MM.1S (cell line): ENCODE results near the gene VEZT.

Source experiments
- DNase-seq: peaks from one replicate; pipeline ENCODE4 v3.0.0-alpha.2; 2015
- H2AFZ ChIP-seq: fragments of 300-600 bp; sonication (generic); 2 replicates; pipeline ENCODE4 v1.6.0; 2016; ENCODE audit warnings: antibody characterized with exemption, low read length
- H3F3A ChIP-seq: fragments of 300-600 bp; sonication (generic); 2 replicates; pipeline ENCODE4 v1.6.1; 2016; ENCODE audit warnings: mild to moderate bottlenecking, antibody characterized with exemption, low read length, moderate library complexity, mixed read lengths; ENCODE audit not compliant: insufficient read depth
- H3K27ac ChIP-seq: fragments of 300-600 bp; sonication (generic); 2 replicates; pipeline ENCODE4 v1.5.1; 2016; ENCODE audit warnings: mild to moderate bottlenecking, low read length
- H3K27me3 ChIP-seq: fragments of 300-600 bp; sonication (generic); replicated peaks from 2 replicates; pipeline ENCODE4 v1.6.0; 2016; ENCODE audit warnings: low read length; ENCODE audit not compliant: insufficient read depth
- H3K36me3 ChIP-seq: fragments of 300-600 bp; sonication (generic); replicated peaks from 2 replicates; pipeline ENCODE4 v1.6.1; 2016; ENCODE audit warnings: mild to moderate bottlenecking, low read length, mixed read lengths; ENCODE audit not compliant: insufficient read depth
- H3K4me1 ChIP-seq: fragments of 300-600 bp; sonication (generic); 2 replicates; pipeline ENCODE4 v1.6.1; 2016; ENCODE audit warnings: low read length, mixed read lengths
- H3K4me2 ChIP-seq: fragments of 300-600 bp; sonication (generic); 2 replicates; pipeline ENCODE4 v1.6.0; 2016; ENCODE audit warnings: low read depth, low read length
- H3K4me3 ChIP-seq: fragments of 300-600 bp; sonication (generic); 2 replicates; pipeline ENCODE4 v1.5.1; 2016; ENCODE audit warnings: low read length, mixed read lengths
- H3K79me2 ChIP-seq: fragments of 300-600 bp; sonication (generic); 2 replicates; pipeline ENCODE4 v1.6.1; 2016; ENCODE audit warnings: mixed run types, low read length, mixed read lengths
- H3K9ac ChIP-seq: fragments of 300-600 bp; sonication (generic); 2 replicates; pipeline ENCODE4 v1.6.1; 2016; ENCODE audit warnings: low read length, mixed read lengths
- H3K9me2 ChIP-seq: fragments of 300-600 bp; sonication (generic); replicated peaks from 2 replicates; pipeline ENCODE4 v1.6.1; 2016; ENCODE audit warnings: mild to moderate bottlenecking, low read length, mixed read lengths; ENCODE audit not compliant: insufficient read depth
- H3K9me3 ChIP-seq: fragments of 300-600 bp; sonication (generic); replicated peaks from 2 replicates; pipeline ENCODE4 v1.6.1; 2016; ENCODE audit warnings: mild to moderate bottlenecking, low read length, mixed read lengths; ENCODE audit not compliant: insufficient read depth
- H4K20me1 ChIP-seq: fragments of 300-600 bp; sonication (generic); 2 replicates; pipeline ENCODE4 v1.6.1; 2016; ENCODE audit warnings: mild to moderate bottlenecking, low read length, moderate library complexity, mixed read lengths; ENCODE audit not compliant: insufficient read depth
- EZH2 ChIP-seq: fragments of 300-600 bp; sonication (generic); optimal IDR thresholded peaks from 2 replicates; pipeline ENCODE3; 2017; ENCODE audit warnings: low read depth, mild to moderate bottlenecking, antibody characterized with exemption, low read length, mixed read lengths
- EZH2phosphoT487 ChIP-seq: fragments of 300-600 bp; sonication (generic); IDR thresholded peaks from 2 replicates; pipeline ENCODE4 v1.6.1; 2018; ENCODE audit warnings: antibody characterized with exemption, low read length
- TF ChIP-seq, protein P1 (sequence below): fragments of 300-600 bp; sonication (generic); IDR thresholded peaks from 2 replicates; pipeline ENCODE4 v1.5.1; 2016; ENCODE audit warnings: antibody characterized with exemption, low read length, mixed read lengths

The VEZT gene

DNA sequence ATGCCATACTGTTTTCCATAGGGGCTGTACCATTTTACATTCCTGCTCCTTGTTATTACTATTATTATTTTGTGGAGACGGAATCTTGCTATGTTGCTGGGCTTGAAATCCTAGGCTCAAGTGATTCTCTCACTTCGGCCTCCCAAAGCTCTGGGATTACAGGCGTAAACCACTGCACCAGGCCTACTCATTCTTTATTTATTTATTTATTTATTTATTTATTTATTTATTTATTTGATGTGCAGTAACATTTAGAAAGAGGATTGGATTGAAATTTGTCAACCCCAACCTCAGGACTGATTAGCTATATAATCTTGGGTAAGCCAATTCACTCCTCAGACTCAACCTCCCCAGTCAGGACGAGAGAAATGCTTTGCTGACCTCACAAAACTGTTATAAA lies 107.9 kb downstream of the VEZT start:
- Histone ChIP-seq H2AFZ (no peak overlapping the region), H3K4me3 (no peak overlapping the region), H3F3A (no peaks in the 10 kb centered on the region), H3K9ac (no peak overlapping the region), H4K20me1 (no peaks in the 10 kb centered on the region), H3K9me3 (no peaks in the 10 kb centered on the region), H3K9me2 (no peaks in the 10 kb centered on the region), H3K27me3 (no peaks in the 10 kb centered on the region), H3K36me3 (no peaks in the 10 kb centered on the region), H3K4me1 (no peaks in the 10 kb centered on the region), H3K79me2 (no peaks in the 10 kb centered on the region), H3K4me2 (no peak overlapping the region), H3K27ac (no peak overlapping the region)
- no peak for TF ChIP-seq EZH2phosphoT487
- TF ChIP-seq EZH2 = no peak
- TF ChIP-seq, protein P1, sequence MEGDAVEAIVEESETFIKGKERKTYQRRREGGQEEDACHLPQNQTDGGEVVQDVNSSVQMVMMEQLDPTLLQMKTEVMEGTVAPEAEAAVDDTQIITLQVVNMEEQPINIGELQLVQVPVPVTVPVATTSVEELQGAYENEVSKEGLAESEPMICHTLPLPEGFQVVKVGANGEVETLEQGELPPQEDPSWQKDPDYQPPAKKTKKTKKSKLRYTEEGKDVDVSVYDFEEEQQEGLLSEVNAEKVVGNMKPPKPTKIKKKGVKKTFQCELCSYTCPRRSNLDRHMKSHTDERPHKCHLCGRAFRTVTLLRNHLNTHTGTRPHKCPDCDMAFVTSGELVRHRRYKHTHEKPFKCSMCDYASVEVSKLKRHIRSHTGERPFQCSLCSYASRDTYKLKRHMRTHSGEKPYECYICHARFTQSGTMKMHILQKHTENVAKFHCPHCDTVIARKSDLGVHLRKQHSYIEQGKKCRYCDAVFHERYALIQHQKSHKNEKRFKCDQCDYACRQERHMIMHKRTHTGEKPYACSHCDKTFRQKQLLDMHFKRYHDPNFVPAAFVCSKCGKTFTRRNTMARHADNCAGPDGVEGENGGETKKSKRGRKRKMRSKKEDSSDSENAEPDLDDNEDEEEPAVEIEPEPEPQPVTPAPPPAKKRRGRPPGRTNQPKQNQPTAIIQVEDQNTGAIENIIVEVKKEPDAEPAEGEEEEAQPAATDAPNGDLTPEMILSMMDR = no peak
- DNase-seq = no peak

DNA sequence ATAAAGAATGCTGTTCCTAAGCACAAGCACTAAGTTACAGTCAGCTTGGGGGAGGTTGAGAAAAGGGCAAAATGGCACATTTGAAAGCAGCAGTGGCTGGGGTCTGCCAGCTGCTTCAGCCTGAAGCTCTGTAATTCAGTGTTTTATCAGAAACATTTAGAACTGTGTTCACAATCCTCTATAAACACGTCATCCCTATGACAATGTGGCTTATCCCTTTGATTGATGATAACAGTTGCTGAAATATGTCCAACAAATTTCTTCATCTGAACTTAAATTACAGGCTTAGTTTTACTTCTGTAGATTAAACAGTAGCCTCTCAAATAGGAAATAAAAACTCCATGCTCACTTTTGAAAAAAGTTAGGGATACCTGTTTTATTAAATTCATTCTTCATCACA lies 108.8 kb downstream of the VEZT start:
- TF ChIP-seq, protein P1 = no peak
- TF ChIP-seq EZH2phosphoT487 (no peak), EZH2 (no peak)

DNA sequence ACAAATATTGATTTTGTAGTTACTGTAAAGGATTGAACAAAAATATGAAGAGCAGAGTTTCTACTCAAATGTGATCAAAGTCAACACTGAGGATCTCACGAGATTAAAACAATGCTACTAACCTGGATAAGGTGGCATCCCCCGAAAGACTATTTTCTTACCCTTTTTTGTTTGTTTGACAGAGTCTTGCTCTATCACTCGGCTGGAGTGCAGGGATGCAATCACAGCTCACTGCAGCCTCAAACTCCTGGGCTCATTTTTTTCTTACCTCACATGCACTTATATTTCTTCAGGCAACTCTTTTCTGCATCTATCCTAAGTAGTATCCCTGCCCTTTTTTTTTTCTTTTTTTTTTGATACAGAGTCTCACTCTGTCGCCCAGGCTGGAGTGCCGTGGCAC lies 109.2 kb downstream of the VEZT start:
- Histone ChIP-seq H3K4me2 (no peak overlapping the region), H3K79me2 (no peaks in the 10 kb centered on the region), H3K27ac (no peak overlapping the region), H3K9ac (no peak overlapping the region), H3K27me3 (no peaks in the 10 kb centered on the region), H3K36me3 (no peaks in the 10 kb centered on the region), H3K9me2 (no peaks in the 10 kb centered on the region), H2AFZ (no peak overlapping the region), H3K9me3 (no peaks in the 10 kb centered on the region), H3F3A (no peaks in the 10 kb centered on the region), H3K4me1 (no peaks in the 10 kb centered on the region), H4K20me1 (no peaks in the 10 kb centered on the region), H3K4me3 (no peak overlapping the region)
- TF ChIP-seq EZH2phosphoT487 (no peak), EZH2 (no peak)
- TF ChIP-seq, protein P1 = no peak
- no peak for DNase-seq

More for the DNA sequence above, 108.8 kb downstream of the VEZT start:
- no peaks in the 10 kb centered on the region for H3K4me1 ChIP-seq
- H4K20me1 ChIP-seq = no peaks in the 10 kb centered on the region
- no peak overlapping the region for H2AFZ ChIP-seq
- no peak overlapping the region for H3K4me2 ChIP-seq
- H3K4me3 ChIP-seq = no peak overlapping the region
- no peaks in the 10 kb centered on the region for H3K36me3 ChIP-seq
- no peaks in the 10 kb centered on the region for H3F3A ChIP-seq
- H3K9me3 ChIP-seq = no peaks in the 10 kb centered on the region
- no peaks in the 10 kb centered on the region for H3K27me3 ChIP-seq
- H3K27ac ChIP-seq = no peak overlapping the region
- H3K9me2 ChIP-seq = no peaks in the 10 kb centered on the region
- no peak for DNase-seq
- no peak overlapping the region for H3K9ac ChIP-seq
- H3K79me2 ChIP-seq = no peaks in the 10 kb centered on the region

DNA sequence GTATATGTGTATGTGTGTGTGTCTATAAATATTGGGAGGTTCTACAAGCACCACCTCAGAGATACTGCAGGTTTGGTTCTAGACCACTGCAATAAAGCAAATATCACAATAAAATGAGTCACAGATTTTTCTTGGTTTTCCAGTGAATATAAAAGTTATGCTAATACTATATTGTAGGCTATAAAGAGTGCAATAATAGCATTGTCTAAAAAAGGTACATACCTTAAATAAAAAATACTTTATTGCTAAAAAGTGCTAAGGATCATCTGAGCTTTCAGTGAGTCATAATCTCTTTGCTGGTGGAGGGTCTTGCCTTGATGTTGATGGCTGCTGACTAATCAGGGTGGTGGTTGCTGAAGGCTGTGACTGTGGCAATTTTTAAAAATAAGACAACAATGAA lies 111.1 kb downstream of the VEZT start:
- no peak for DNase-seq
- H3K79me2 ChIP-seq = no peaks in the 10 kb centered on the region
- H4K20me1 ChIP-seq = no peaks in the 10 kb centered on the region
- H3K27me3 ChIP-seq = no peaks in the 10 kb centered on the region
- no peaks in the 10 kb centered on the region for H3K4me1 ChIP-seq
- H3K9me3 ChIP-seq = no peaks in the 10 kb centered on the region
- H3K9me2 ChIP-seq = no peaks in the 10 kb centered on the region
- H3F3A ChIP-seq = no peaks in the 10 kb centered on the region
- H2AFZ ChIP-seq = no peak overlapping the region
- H3K36me3 ChIP-seq = no peaks in the 10 kb centered on the region
- TF ChIP-seq, protein P1 = no peak
- TF ChIP-seq EZH2phosphoT487 = no peak
- TF ChIP-seq EZH2 = no peak
- H3K4me2 ChIP-seq = no peak overlapping the region
- no peak overlapping the region for H3K27ac ChIP-seq
- H3K9ac ChIP-seq = no peak overlapping the region
- H3K4me3 ChIP-seq = no peak overlapping the region
